Skeletal muscle cell (primary cell): ENCODE data around the gene PARP12.
A peak's percentile ranks its signal among the peaks of the same experiment; 100 is the strongest.

ENCODE experiments used
- DNase-seq: peaks from one replicate; pipeline ENCODE4 v3.0.0-alpha.2; 2010; ENCODE audit warnings: low read depth
- H3K4me3 ChIP-seq: 2 replicates; pipeline ENCODE4 v1.5.1; 2011; ENCODE audit warnings: low read depth, mild to moderate bottlenecking, control low read depth, low read length, moderate library complexity

Gene PARP12

DNA sequence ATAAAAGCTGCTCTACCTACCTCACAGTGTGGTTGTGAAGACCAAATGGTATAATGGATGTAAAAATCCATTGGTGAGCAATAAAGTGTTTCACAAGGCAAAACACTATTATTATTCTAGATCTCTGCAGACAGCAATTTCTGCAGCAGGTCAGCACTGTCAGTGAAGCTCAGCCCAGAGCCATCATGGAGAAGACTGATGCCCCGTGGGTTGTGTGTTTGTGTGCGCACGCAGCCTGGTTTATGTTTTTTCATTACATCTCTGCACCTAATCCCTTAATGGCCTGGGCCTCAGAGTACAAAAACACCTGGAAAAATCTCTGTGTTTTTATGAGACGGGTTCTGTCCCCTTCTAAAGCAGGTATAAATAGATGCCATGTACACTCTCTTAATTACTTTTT lies 64.2 kb downstream of the PARP12 start:
- DNase-seq = no peak
- no peak overlapping the region for H3K4me3 ChIP-seq

- no peak overlapping the region for H3K4me3 ChIP-seq
- no peak for DNase-seq
These were observed 67.5 kb downstream of the PARP12 start for GRCh38 chr7:139995017-139995915.

GRCh38 chr7:139994356-139994755 lies 68.4 kb downstream of the PARP12 start:
- no peak for DNase-seq
- no peak overlapping the region for H3K4me3 ChIP-seq

DNA sequence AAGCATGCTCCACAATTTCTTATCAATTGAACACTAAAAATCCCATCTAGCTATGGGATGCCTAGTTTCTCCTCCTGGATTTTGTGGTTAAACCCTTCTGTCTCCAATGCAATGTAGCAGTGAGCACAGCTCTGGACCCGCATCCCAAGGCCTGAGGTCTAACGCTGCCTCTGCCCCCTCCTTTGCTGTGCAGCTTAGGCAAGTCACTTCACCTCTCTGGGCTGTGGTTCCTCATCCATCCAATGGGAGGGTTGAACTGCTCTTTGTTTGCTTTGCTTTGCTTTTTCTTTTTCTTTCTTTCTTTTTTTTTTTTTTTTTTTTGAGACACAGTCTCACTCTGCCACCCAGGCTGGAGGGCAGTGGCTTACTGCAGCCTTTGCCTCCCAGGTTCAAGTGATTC lies 69.2 kb downstream of the PARP12 start:
- H3K4me3 ChIP-seq = no peak overlapping the region
- no peak for DNase-seq

- H3K4me3 ChIP-seq = no peak overlapping the region
- no peak for DNase-seq
These were observed 69.6 kb downstream of the PARP12 start for GRCh38 chr7:139993169-139993568.

GRCh38 chr7:139992353-139993044 lies 70.3 kb downstream of the PARP12 start:
- H3K4me3 ChIP-seq = no peak overlapping the region
- no peak for DNase-seq

GRCh38 chr7:139991911-139992310 lies 70.8 kb downstream of the PARP12 start:
- no peak overlapping the region for H3K4me3 ChIP-seq
- no peak for DNase-seq

DNA sequence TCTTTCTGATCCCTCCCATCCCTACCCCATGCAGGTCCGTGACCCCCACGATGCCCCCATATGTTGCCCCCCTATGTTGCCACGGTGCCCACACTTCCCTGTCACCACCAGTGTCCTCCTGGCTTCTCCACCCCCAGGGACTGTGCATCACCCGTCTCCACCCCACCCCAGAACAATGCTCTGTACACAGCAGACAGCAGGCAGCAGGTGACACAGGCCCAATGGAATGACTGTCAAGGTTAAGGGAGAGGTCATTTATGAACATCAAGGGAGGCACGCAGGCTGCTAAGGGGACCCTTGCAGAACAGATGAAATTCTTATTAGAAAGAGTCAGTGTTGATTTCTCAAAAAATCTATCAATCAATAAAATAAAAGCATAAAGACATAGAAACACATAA lies 71.5 kb downstream of the PARP12 start:
- no peak overlapping the region for H3K4me3 ChIP-seq
- DNase-seq = no peak

GRCh38 chr7:139990571-139991268 lies 72.0 kb downstream of the PARP12 start:
- no peak overlapping the region for H3K4me3 ChIP-seq

DNA sequence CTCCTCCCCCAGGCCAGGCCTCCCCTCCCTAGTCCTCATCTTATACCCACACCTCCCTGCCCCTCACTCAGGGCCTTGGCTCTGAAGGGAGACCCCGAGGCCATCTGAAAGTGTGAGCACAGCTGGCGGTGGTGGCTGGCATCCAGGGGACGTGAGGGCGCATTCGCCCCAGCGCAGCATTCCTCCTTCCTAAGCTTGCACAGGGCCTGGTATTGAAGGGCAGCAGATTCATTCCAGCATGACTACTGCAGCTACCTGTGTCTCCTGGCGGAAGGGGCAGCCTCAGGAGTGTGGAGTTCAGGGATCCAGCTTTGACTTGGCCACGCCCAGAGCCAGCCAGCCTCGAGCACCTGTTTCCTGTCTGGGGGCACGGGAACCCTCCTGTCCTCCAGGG lies 72.6 kb downstream of the PARP12 start:
- DNase-seq = no peak
- no peak overlapping the region for H3K4me3 ChIP-seq

More at GRCh38 chr7:139990571-139991268, 72.0 kb downstream of the PARP12 start:
- DNase-seq = no peak

DNA sequence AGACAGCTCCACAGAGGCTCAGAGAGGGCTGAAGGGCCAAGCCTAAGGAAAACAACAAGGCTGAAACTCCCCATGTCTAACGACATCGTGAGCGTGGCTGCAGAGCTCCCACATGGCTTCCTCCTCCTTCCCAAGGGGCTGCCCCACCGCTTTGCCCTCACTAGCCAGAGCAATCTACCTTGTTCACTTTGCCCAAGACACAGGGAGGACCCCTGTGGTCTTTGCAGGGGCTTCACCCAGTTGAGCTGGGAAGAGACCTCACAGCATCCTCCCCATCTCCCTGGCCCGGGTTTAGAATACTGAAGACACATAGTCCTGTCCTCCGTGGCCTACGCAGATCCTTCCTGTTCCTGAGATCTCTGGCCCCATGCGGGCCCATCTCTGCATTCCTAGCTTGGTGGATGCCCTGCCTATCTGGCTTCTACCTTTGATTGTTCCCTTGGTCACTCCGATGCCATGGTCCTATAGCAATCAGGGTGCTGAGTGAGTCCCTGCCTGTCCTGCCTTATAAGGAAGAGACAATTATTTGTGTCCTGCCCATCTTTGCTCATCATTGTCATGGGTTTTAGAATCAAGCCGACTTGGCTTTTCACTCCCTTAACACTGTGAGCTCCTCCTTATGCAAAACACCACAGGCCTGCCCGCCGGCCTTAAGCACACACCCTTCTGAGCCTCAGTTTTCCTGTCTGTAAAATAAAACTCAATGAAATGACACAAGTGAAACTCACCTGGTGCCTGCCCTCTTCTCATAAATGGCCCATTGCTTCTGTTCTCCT lies 73.2 kb downstream of the PARP12 start:
- no peak for DNase-seq
- H3K4me3 ChIP-seq = no peak overlapping the region

DNA sequence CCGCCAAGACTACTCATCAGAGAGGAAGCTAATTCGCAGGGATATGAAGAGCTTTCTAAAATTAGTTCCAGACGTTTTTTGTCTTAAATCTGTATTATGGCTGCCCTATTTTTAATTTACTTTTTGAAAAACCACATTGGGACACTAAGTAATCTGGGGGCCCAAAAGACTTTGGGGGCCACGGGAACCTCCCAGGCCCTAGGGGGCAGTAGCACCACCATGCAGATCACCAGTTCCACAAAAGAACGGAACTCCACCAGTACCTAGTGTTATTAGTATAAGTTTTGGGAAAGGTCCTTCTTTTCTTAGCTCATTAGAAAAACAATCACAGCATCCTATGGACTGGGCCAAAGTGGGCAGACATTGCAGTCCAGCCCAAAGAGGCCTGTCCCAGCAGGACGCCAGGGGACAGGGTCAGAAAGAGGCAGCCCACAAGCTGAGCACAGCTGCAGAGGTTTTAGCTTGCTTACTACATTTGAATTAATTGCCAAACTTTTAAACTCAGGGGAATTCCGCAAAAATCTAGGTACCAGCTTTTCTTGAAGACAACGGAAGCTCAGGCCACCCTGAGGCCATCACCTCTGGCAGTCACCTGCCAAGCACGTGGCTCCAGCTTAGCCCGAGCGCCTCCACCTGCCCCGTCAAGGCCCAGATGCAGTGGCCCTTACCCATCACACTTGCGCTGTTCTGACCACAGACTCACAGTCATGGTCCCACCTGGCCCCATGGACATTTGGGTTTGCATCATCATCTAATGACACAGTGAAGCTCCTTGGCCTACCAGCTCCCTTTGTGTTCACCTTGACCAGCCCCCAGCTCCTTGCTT lies 74.8 kb downstream of the PARP12 start:
- no peak overlapping the region for H3K4me3 ChIP-seq
- no peak for DNase-seq

GRCh38 chr7:139985811-139986210 lies 76.9 kb downstream of the PARP12 start:
- no peak for DNase-seq
- H3K4me3 ChIP-seq = no peak overlapping the region

GRCh38 chr7:139984642-139985539 lies 77.9 kb downstream of the PARP12 start:
- no peak for DNase-seq
- no peak overlapping the region for H3K4me3 ChIP-seq

DNA sequence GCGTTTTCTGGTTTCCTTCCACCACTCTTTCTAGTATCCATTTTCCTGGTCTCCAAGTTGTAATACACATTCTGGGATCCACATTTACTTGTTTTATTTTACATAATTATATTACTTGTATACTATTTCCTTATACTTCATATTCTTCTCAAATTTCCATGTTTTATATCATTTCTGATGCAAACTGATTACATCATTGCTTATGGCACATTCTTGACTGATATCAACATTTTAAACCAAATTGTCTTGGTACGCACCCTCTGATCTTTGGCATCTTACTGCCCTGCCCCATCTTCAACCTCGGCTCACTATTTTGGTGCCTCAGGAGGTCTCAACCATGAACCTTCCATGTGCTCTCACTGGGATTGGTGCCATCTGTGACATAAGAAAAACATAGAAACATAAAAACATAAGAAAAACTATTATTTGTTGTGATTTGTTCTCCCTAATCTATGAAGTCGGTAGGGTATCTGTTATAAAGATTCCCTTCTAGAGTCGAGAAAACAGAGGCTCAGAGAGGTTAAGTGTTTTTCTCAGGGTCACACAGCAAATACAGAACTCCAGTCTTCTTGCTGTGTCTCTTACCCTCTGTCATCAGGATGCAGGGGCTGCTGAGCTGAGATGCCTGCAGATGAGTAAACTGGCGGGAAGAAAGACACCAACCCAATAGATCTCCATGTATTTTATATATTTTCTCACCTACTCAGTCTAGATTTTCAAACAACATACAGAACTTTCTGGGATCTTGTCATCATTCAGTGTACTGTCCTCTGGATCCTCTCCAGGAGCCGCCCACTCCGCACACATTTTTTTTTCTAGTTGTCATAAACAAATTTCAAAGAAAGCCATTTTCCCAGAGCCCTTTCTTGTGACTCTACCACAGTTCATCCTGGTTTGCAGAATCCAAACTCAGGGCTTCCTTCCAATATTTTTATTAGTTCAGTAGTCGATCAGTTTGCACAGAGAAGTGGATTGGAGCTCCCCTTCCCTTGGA lies 79.5 kb downstream of the PARP12 start:
- peak; percentile 10 for DNase-seq

DNA sequence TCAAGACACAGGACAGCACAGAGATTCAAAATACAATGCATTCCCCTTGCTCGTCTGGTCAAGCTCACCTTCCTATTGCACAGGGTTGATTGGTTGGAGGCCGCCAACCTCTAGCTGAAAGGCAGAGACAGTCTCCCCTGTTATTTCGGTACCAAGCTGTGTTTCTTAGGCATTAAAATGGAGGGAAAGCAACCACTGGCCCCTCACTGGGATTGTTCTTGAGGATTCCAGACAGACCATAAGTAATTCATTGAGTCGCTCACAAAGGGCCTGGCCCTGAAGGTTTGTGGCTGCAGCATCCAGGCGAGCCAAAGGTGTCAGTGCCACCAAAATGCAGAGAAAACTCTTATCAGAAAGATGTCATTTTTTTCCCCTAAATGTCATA lies 81.2 kb downstream of the PARP12 start:
- DNase-seq = no peak
- H3K4me3 ChIP-seq = no peak overlapping the region

More for the DNA sequence above, 79.5 kb downstream of the PARP12 start:
- no peak overlapping the region for H3K4me3 ChIP-seq
